Amygdala (tissue), 56 donors: ENCODE results near the gene EXOC5.

Experiments
- DNase-seq, 56 donors: peaks; one replicate each; lab custom pipeline; 2025; lab: John Stamatoyannopoulos, UW

EXOC5 gene

GRCh38 chr14:57171363-57171762 is 97.3 kb downstream of the EXOC5 start:
- DNase-seq = no peak

GRCh38 chr14:57169901-57170300 is 98.8 kb downstream of the EXOC5 start:
- DNase-seq = no peak

- DNase-seq = no peak
Measured at GRCh38 chr14:57168138-57168679, 100.5 kb downstream of the EXOC5 start.

- no peak for DNase-seq
Measured at GRCh38 chr14:57161583-57162234, 107.0 kb downstream of the EXOC5 start.

GRCh38 chr14:57160333-57160732 is 108.4 kb downstream of the EXOC5 start:
- no peak for DNase-seq

GRCh38 chr14:57153286-57153685 is 115.4 kb downstream of the EXOC5 start:
- DNase-seq = no peak
